ENCODE data around the gene MLLT10.

The MLLT10 gene

GRCh38 chr10:21533467-21534279 lies at the start of gene MLLT10:
MLLT10 (plus strand) TSS chr10:21534232; CDS start chr10:21534645, 413 bp downstream.
- peak; percentile 95 for DNase-seq

DNA sequence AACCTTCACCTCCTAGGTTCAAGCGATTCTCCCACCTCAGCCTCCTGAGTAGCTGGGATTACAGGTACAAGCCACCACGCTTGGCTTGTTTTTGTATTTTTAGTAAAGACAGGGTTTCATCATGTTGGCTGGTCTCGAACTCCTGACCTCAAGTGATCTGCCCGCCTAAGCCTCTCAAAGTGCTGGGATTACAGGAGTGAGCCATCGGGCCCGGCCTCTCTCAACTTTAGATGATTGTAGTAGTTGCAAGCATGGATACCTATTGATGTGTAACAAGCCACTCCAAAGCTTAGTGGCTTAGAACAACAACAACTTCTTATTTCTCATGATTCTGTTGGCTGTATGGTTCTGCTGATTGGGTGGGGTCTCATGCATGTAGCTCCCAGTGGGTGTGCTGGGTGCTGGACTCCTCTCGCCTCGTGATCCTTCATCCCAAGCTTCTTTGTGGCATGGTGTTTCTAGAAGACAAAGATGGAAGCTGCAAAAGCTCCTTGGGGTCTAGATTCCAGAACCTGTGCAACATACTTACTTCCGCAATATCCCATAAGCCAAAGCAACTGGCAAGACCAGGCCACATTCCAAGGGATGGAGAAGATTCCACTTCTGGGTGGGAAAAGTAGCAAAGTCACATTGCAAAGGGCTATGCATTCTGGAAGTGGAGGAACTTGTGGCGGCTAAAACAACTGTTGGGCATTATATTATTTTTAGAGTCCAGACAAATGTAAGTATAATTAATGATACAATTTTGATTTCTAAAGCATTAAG lies 46.4 kb upstream of the MLLT10 start:
- no peak for DNase-seq

DNA sequence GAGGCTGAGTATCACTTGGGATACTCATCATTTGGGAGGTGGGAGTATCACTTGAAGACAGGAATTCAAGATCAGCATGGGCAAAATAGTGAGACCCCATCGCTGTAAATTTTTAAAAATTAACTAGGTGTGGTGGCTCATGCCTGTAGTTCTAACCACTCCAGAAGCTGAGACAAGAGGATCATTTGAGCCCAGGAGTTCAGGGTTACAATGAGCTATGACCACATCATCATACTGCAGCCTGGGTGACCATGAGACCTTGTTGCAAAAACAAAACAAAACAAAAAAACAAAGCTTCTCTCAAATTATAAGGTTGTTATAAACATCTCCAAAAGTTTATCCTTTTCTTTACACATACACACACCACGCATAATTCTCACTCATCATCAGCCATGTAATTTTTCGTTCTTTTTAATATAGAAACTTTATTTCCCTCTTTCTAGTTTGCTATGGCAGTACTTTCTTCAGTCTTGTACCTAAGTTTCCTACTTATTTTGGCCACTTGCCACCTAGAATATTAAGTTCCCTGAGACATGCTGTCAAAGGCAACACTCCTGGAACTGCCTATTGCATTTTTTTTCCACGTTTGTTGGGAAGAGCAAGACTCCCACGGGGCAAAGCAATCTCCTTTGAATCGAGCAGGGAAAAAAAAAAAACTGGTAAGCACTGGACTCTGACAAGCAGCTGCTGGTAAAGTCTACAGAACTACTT lies 45.6 kb upstream of the MLLT10 start:
- DNase-seq: no peak

DNA sequence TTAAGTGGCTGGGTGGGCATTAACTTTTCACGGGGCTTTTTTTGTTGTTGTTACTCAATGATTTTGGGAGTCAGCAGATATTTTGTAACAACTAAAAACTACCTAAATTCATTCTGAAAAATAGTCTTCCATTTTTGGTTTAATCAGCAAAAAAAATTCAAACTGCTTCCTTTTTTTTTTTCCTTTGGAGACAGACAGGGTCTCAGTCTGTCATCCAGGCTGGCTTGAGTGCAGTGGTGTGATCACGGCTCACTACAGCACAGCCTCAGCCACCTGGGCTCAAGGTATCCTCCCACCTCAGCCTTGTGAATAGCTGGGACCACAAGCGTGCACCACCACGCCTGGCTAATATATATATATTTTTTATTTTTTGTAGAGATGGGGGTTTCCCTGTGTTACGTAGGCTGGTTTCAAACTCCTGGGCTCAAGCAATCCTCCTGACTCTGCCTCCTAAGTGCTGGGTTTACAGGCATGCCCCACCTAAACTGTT lies 45.0 kb upstream of the MLLT10 start:
- no peak for DNase-seq

DNA sequence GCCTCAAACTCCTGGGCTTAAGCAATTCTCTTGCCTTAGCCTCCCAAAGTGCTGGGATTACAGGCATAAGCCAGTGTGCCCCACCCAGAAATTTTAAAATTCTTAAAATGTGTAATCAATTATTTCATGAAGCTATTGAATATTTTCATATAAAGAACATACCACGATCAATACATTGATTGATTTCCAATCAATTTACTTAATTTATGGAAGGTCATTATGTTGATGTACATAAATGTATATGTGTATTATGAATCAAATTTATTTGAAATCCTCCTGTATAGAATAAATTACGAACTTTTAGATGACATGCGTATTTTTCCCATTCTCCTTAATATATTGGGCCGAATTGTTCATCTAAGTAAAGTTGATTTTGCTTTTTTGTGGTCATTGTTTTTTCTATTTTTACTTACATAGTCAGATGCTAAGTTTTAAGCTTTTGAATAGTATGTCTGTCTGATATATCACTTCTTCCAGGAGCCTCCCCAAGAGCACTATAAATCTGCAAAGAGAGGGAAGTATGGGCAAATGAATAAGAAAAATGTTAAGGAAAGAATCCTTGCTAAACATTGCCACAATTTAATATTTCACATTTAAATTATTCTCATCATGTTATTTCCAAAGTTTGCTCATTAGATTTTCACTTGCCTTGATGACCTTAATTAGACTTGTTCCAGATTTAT lies 43.9 kb upstream of the MLLT10 start:
- no peak for DNase-seq

DNA sequence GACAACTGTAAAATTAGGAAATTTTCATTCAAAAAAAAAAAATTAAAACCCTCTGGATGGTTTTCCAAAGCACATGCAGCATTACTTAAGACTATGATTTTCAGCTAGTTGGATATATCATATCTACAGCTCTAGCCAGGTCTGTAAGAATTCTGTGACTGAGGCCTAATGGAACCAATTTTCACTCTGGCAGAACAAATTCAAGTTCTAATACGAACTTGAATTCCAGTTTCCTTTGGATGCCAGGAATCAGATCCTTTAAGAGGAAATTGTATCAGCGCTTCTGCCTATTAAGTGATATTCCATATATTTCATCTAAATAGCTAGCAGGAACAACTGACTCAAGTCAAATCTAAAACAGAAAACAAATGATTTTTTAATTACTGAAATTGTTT lies 43.3 kb upstream of the MLLT10 start:
- no peak for DNase-seq

GRCh38 chr10:21492421-21492820 lies 41.6 kb upstream of the MLLT10 start:
- no peak for DNase-seq

GRCh38 chr10:21493784-21494183 lies 40.2 kb upstream of the MLLT10 start:
- no peak for DNase-seq

- no peak for DNase-seq
These were observed 39.6 kb upstream of the MLLT10 start for GRCh38 chr10:21494191-21495001.

DNA sequence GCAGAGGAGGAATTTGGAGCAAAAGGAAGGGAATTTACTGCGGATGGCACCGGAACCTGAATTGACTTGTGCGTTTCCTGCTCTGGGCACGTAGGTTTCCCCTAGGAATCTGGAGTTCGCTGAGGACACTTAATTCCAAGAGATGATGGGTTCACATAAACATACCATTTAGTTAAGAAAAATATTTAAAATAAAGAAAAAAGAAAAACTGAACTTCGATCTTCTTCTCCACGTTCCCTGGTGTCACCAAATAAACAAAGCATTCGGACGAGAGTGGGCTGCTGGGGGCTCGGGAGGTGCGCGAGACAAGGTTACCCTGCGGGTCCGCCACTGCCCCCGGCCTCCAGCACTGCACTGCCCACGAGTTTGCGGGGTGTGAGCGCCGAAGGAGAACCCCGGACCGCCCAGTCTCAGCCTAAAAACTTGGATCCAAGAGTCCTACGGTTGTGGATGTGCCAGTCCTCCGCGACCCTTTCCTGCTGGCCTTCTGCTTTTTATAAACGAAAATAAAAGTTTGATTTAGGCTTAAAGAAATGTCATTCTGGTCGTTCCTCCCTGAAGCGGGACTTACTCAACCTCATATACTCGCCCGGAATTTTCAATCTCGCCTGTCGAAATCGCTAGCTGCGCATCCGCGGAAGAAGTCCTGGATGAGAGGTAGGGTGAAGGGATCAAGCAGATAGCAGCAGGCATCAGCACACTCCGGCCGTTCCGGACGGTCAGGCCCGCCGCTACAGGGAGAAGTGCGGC lies 38.9 kb upstream of the MLLT10 start:
- no peak for DNase-seq

DNA sequence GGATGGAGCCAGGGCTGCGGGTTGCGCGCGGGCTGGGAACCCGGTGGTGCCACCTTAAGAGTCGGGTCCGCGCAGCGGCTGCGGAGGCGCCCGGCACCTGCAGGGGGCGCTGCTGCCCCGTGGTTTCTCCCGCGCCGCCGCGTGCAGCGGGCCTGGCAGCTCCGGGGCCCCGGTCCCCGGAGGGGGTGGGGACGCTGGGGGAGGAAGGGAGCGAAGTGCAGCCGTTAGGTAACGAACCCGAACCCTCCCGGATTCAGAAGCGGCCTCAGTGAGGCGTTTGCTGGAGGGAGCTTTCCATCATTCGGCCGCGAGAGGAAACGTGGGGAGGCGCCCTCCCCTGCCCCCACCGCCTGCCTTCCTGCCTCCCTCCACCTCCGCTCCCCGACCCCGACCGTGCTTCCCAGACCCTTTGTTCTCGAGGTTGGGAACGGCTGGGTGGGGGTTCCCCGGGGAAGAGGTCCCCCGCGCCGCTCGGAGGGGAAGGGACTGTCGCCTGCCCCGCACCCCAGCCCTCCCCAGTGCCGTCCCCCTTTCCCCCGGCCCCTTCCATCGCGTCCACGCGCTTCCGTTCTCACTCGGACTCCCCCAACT lies 38.2 kb upstream of the MLLT10 start:
- DNase-seq: peak; percentile 88

GRCh38 chr10:21496343-21497176 lies 37.5 kb upstream of the MLLT10 start:
- DNase-seq: peak; percentile 57

DNA sequence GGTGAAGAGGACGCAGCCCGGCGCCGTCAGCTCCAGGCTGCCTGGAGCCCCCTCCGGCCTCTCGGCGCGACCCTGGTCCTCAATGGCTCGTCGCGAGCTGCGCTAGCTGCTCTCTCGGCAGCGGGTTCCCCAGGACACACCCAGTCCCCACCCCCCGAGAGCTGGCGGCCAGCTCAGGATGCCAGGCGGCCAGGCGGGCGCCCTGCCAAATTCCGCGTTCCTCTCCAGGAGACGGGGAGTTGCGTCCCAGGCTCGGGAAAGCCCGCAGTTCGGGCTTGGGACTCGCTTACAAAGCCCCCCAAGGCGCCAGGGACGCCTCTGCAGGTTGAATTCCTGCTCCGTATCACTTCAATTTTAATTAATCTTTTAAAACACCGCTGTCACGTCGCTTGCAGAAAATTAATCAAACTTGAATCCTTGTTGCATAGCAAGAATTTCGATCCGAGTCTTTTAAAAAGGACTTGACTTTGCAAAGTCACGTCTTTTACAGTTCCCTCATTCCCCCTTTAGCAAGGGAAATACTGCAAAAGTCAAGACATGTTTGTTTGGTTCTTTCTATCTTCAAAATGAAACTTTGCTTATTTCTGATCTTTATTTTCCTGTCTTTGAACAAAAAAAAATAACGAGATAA lies 36.7 kb upstream of the MLLT10 start:
- DNase-seq: no peak

- no peak for DNase-seq
These were observed 35.7 kb upstream of the MLLT10 start for GRCh38 chr10:21498377-21498776.

GRCh38 chr10:21498986-21499385 lies 35.0 kb upstream of the MLLT10 start:
- DNase-seq: no peak

GRCh38 chr10:21499701-21500577 lies 34.1 kb upstream of the MLLT10 start:
- DNase-seq: no peak

DNA sequence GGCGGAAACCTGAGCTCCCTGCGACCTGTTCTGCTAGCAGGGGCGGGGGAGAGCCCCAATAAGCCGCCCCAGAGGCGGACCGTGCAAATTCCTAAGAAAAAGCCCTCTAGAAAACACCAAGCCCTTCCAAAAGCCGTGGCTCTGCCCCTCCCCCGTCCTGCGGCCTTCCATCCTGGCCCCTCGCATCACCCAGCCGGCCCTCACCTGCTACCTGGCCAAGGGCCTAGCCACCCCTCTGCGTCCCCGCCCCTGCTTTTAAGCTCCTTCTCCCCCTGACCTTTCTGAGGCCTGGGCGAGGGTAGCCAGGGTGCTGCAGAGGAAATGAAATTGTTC lies 33.5 kb upstream of the MLLT10 start:
- DNase-seq: no peak

GRCh38 chr10:21501091-21501490 lies 32.9 kb upstream of the MLLT10 start:
- no peak for DNase-seq
